ENCODE measurements around the gene WWOX.
A peak's percentile ranks its signal among the peaks of the same experiment; 100 is the strongest.

Gene WWOX

GRCh38 chr16:78742501-78743283 lies 643.2 kb downstream of the WWOX start:
- TF ChIP-seq CTCF (IDR thresholded peaks at IDR 0.05; ENCODE audit: control extremely low read depth, extremely low read depth, low read depth, missing control alignments), result no peak
- DNase-seq (ENCODE audit: extremely low spot score), result peak; percentile 69
- POLR2A ChIA-PET, result no interaction called here
- CTCF ChIA-PET, result no interaction called here

DNA sequence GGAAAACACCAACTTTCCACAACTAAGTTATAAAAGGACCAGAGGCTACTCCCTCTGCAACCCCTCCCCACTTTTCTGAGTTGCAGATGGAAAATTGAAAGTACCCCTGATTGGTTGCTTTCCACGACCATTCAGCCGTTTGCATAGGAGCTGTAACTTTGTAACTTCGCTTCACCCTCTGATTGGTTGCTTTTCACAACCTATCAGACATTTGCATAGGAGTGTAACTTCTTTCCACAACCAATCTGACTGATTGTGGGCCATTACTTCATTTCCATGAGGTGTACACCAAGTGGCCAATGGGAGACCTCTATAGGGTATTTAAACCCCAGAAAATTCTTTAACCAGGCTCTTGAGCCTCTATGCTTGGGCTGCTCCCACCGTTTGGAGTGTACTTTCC lies 644.1 kb downstream of the WWOX start:
- ChIA-PET CTCF (no interaction called here), POLR2A (no interaction called here)
- no peak for TF ChIP-seq CTCF (IDR thresholded peaks at IDR 0.05; ENCODE audit: control extremely low read depth, extremely low read depth, low read depth, missing control alignments)
- DNase-seq (ENCODE audit: extremely low spot score), result no peak

- TF ChIP-seq CTCF (IDR thresholded peaks at IDR 0.05; ENCODE audit: control extremely low read depth, extremely low read depth, low read depth, missing control alignments), result no peak
- DNase-seq (ENCODE audit: extremely low spot score), result no peak
- ChIA-PET CTCF (no interaction called here), POLR2A (no interaction called here)
Measured at GRCh38 chr16:78744099-78744498, 644.6 kb downstream of the WWOX start.

- DNase-seq (ENCODE audit: extremely low spot score), result no peak
- TF ChIP-seq CTCF (IDR thresholded peaks at IDR 0.05; ENCODE audit: control extremely low read depth, extremely low read depth, low read depth, missing control alignments), result no peak
- ChIA-PET CTCF (interaction anchor here (1.0 kb wide), 1 partner anchor 34 kb away, joined by 3 read pairs; no protein-coding TSS in a partner anchor), POLR2A (no interaction called here)
Measured at GRCh38 chr16:78744796-78745107, 645.3 kb downstream of the WWOX start.

- TF ChIP-seq CTCF (IDR thresholded peaks at IDR 0.05; ENCODE audit: control extremely low read depth, extremely low read depth, low read depth, missing control alignments), result no peak
- ChIA-PET POLR2A (no interaction called here), CTCF (interaction anchor here (1.0 kb wide), 1 partner anchor 34 kb away, joined by 3 read pairs; no protein-coding TSS in a partner anchor)
- no peak for DNase-seq (ENCODE audit: extremely low spot score)
Measured at GRCh38 chr16:78745108-78746019, 645.9 kb downstream of the WWOX start.

DNA sequence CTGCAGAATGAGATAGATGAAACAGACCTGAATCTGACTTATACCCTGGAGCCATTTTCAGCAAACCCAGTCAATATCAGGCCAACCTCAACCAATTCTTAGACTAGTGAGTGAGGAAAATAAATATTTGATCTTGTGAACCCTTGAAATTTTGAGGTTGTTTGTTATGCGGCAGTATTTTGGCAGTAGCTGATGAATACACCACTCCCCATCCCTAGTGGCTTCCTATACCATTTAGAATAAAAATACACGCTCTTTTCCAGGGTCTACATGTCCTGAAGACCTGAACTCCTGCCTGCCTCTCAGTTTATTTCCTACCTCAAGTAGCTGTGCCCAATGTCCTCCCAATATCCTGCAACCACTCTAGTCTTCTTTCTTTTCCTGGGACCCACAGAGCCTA lies 647.3 kb downstream of the WWOX start:
- DNase-seq (ENCODE audit: extremely low spot score), result no peak
- ChIA-PET POLR2A (no interaction called here), CTCF (no interaction called here)
- TF ChIP-seq CTCF (IDR thresholded peaks at IDR 0.05; ENCODE audit: control extremely low read depth, extremely low read depth, low read depth, missing control alignments), result no peak
